Activated naive CD4-positive, alpha-beta T cell treated with anti-CD3 and anti-CD28 coated beads, Interleukin-2, amount 50 U/mL, for 16 hours (primary cell): ENCODE measurements around the gene ANKEF1.
"Not testable (repeated sequence)": the region's sequence is repeated elsewhere in the genome, so short reads cannot be mapped to it uniquely, and the experiment has no call there.

Experiments
- DNase-seq: peaks from one replicate; pipeline ENCODE4 v3.0.0-alpha.2; 2020

Gene ANKEF1

DNA sequence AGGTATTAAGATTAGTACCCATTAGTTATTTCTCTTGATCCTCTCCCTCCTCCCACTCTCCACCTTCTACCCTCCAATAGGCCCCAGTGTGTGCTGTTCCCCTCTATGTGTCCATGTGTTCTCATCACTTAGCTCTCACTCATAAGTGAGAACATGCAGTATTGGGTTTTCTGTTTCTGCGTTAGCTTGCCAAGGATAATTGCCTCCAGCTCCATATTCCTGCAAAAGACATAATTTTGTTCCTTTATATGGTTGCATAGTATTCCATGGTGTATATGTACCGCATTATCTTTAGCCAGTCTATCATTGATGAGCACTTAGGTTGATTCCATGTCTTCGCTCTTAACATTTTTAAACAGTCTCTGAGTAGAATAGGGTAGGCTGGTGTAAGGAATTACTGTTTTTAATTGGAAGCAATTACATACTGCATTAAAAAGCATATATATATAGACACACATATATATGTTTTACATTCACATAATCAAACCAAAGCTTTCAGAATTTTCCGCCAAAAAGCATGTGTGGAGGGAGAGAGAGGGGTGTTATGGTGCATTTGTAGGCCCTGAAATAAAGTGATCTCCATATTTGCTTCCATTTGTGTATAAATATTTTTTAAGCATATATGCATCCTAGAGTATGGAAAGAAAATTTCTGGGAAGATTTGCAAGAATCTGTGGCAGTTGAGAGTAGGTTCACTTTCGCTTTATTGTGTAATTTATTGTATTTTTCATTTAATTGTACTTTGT, 709 bp upstream of the ANKEF1 start:
- DNase-seq: no peak

DNA sequence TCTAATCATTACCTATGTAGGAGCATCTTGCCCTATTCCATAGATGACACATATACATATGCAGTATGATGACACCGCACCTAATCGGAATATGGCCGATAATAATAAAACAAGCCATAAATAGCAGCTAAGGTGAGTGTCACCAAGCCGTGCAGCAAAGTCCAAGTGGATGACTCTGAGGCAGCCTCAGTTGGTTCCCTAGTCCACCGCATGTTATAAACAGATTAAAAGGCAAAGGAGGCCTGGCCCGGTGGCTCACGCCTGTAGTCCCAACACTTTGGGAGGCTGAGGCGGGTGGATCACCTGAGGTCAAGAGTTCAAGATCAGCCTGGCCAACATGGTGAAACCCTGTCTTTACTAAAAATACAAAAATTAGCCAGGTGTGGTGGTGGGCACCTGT, 1.5 kb downstream of the ANKEF1 start:
- not testable (repeated sequence) for DNase-seq

DNA sequence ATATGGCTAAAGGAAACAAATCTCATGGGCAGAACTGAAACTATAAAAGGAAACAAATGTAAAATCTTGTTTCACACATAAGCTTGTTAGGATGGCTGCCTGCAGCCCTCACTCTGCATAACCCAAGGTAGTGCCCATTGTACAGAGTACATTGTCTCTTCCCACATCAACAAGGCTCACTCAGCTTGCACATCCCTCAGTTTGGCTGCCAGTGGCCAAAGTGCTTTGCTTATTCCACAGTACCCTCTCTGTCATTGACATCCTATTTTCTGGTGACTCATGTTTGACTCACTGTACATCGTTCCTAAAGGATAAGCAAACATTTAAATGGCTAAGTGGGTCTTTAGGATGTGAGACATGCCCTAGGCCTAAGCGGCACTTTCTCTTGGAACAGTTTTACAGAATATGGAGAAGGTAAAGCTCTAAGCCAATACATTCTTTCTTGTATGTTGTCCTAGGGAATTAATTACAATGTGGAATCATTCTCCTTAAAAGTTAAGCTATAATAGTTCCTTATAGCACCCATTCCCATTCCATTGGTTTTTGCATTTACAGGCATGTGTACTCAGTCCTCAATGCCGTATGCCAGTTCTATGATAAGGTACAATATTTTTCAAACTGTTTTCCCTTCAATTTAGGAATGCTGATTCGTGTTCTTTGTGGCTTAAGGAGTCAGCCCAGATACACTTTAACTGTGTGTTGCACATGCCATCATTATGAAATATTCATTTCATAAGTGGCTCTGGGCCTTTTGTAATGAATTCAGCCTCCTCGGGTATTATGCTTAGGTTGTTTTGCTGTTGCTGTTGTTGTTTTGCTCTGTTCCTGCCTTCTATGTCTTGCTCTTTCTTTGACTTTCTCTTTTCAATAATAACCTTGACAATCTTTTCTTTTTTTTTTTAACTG, 5.5 kb downstream of the ANKEF1 start:
- no peak for DNase-seq

DNA sequence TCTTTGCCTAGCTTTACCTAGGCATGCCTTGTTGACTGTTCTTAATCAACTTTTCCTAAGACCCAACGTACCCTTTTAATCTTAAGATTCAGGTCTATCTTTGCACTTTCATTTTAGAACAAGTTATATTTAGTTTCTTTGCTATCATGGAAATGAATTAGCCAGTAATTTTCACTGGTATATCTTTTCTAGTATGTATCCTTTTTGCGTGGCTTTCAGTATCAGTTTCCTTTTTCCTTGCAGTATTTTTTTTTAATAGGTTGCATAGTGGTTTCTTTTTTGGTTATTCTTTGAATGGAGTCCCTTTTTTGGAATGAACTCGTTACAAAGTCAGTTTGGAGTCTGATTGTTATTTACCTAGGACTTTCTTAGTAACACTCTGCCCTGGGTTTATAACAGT, 7.3 kb downstream of the ANKEF1 start:
- no peak for DNase-seq

DNA sequence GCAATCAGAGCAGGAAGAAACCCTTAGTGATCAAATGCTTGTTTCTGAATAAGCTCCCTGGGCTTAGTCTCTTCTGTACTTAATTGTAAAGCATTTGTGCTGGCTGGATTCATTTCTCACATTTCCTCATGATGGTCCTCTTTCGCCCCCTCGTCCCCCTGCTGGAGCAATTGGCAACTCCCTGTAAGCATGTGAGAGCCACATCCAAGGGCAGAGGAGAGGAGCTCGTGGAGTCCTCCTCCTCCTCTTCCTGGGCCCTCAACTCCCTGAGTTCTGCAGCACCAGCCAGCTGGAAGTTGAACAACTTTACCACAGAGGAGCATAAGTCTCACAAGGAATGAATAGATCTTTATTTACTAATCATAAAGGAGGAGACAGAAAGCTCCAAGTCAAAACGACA, 12.6 kb downstream of the ANKEF1 start:
- DNase-seq: no peak

DNA sequence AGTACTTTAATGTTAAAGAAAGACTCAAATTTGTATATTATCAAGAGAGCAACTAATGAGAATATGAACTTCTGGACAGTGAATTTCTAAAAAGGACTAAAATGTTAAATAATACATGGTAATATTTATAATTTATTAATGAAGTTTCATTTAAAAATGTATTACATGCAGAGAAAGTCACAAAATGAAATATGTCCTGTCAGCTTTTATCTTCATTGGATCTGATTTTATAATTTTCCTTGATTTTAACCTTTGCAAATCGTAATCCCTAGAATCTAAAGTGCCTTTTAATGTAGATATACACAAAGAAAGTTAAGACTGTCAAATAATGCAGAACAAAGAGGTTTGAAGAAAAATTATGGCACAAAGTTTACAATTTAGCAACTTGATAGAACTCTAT, 16.4 kb downstream of the ANKEF1 start:
- DNase-seq: no peak

DNA sequence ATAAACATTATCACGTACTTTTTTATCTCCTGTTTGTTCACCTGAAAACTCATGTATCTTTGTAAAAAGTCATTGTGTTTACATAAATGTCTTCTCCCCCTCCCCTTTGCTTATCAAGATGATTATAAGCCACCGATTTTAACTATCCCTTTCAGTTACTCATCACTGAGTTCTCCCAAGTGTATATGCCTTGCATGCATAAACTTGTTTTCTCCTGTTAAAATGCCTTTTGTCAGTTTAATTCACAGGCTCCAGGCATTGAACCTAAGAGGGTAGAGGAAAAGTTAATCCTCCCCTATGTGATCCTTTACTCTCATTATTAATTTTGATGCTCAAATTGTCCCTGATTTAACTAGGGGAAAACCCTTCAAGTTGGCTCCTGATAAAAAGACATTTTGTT, 24.2 kb downstream of the ANKEF1 start:
- DNase-seq: no peak

DNA sequence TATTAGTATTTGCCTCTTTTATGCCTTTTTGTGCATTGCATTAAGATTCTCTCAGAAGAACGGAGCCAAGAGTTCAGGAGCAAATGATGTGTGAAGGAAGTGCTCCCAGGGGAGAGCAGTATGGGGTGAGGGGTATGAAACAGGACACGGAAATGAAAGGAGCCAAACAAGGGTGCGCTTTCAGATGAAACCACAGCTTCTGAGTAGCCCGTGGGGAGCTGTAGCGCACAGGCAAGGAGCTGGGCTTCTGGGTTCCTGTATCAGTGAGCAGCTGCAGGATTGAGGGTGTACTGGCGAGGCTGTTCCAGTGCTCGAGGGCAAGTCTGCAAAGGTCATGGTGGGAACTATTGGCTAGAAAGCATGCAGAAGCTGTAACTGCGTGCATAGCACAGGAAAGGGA, 25.4 kb downstream of the ANKEF1 start:
- DNase-seq: no peak

DNA sequence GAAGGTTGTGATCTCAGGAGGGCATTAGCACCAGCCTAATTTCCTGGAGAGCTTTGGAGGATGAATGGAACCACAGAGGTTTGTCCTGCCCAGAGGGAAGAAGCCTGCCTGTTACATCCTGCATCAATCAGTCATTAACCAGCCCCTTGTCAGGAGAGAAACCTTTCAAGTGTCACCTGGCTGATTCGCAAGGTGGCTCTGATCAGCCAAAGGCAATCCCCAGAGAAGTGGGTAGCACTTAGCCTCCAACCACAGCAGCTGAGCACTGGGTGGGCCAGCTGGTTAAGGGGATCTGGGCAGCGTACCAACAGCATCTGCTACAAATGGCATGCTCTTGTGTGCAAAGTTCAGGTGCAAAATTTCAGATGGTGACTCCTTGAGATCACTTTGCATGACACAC, 26.9 kb downstream of the ANKEF1 start:
- DNase-seq: no peak

DNA sequence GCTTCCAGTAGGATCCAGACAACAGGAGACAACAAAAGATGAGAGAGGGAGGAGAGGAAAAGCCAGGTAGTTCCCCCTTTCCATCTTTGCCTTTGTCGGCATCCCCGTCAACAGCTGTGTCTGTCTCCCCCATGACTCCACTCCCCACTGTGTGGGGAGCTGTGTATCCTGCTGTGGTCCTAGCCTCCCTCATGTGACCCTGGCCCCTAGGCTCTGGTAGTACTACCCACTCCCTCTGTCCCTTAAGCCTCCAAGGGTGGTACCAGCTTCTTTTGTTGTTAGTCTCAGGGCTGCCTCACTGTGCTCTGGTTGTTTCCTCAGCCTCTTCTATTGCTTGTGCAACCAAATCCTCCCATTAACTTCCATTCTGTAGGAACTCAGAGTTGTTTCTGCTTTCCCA, 28.7 kb downstream of the ANKEF1 start:
- DNase-seq: no peak

DNA sequence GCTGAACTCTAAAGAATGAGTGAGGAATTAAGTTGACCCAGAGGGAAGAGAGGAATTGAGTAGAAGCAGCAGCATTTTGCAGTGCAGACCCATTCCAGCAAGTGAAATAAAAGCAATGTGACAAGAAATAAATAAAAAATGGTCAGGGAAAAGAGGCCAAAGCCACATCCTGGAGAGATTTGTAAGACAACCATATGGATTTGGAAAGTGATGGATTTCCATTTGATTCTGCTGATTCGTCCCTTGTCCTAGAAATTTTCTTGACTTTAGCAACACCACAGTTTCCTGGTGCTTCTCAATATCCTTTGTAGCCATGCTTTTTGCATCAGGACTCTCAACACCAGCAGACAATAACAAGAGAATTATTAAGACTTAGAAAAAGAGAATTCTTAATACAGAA, 29.8 kb downstream of the ANKEF1 start:
- no peak for DNase-seq

DNA sequence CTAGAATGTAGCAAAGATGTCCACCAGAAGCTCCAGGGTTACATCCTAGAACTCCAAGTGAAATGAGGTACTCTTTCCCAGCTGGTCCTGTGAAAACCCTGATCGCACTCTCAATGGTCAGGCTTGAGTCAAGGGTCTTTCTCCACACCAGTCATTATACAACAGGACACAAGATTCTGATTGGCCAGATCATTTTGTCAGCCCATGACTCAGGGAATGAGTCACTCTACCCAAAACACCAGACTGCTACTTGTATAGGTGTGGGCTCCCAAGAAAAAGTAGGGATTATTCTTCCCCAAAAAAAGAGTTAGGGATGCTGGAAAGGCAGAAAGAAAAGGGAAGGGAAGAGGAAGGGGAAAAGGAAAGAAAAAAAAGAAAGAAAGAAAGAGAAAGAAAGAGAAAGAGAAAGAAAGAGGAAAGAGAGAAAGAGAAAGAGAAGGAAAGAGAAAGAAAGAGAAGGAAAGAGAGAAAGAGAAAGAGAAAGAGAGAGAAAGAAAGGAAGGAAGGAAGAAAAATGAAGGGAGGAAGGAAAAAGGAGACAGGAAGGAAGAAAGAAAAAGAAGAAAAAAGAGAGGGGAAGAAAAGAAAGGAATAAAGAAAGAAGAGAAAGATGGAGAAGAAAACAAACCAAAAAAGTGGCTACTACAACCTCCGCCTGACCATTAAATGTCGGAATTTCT, 30.5 kb downstream of the ANKEF1 start:
- DNase-seq: no peak

DNA sequence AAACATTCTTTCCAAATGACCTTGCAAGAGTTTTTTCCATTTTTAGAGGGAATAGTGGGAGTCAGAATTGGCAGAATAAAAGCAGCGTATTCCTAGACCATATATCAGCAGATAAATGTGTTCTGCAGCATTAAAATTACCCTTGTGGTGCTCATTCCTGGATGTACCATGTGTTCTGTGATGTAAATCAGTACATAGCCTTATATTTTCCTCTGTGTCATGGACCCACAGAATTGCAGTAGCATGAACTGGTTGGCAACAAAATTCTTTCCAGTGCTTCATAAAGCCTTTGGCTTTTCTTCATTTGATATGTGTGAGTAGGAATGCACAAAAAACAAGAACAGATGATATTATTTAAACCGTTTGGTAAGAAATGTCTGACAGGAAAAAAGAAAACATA, 32.5 kb downstream of the ANKEF1 start:
- DNase-seq: no peak

DNA sequence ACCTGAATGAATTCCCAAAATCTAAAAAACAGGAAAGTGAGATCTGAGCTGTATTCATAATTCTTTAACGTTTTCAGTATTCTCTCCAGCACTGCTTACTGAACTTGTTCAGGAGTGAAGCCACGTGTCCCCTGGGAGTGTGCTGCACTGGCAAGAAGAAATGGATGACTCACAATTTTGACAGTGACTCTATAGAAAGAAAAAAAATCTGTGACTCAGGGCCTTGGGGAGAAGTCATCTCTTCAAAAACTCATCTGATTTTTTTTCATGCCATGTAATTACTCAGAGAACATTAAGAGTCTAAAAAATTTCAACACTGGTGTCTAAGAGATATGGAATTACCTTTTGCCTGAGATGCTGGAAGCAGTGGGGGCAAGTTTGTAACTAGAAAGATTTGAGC, 39.7 kb downstream of the ANKEF1 start:
- no peak for DNase-seq

DNA sequence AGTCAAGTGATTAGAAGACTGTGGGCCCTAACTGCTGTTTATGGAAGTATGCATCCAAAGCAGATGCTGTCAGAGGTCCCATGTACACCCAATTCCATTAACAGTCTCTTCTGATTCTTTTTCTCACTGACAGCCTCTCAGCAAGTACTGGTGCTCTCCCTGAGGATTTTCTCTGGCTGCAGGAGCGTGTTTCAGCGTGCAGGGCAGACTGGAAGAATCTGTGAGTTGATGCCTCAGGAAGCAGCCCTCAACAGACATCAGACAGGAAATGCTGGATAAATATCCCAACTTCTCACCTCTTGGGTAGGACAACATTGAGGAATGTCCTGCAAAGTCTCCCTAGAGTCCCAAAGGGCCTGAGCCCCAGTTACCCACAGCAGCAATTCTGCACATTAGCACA, 40.8 kb downstream of the ANKEF1 start:
- DNase-seq: no peak

DNA sequence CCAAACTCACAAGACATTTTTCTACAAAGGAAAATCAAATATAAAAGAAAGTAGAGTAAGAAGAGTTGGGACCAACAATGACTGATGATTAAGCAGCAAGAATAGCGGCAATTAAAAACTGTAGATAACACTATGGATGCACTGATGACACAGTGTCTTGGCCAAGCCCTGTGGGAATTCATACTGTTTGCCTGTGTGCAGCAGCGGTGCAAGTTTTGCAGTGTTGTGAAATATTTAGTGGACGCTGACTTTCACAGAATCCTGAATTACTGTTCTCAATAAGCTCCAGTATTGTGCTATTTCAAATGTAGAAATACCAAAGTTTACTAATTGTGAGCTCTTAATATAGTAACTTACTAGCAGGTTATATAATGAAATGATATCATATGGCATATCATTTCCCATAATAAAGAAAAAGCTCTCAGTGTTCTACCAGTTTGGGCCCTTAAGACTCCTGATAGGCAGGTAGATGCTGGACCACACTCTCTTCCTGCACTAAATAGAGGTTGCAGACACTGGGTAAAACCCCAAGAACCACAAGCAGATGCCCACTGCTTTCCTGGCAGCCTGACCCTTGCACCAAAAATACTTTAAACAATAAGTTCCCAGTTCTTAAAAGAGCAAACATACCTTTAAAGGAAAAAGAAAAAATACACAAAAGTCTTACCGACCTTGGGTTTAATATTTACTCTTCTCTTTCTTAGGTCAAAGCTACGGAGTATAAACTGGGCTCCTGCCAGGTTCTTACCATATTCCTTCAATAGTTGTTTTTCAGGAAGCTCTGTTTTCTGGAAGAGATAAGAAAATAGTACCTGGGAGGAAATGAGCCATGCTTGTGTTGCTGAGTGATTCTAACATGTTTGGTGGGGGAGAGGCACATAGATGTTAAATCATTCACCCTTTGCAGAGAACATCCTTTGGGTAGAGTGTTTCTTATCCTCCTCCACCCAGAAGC, 41.6 kb downstream of the ANKEF1 start:
- no peak for DNase-seq

DNA sequence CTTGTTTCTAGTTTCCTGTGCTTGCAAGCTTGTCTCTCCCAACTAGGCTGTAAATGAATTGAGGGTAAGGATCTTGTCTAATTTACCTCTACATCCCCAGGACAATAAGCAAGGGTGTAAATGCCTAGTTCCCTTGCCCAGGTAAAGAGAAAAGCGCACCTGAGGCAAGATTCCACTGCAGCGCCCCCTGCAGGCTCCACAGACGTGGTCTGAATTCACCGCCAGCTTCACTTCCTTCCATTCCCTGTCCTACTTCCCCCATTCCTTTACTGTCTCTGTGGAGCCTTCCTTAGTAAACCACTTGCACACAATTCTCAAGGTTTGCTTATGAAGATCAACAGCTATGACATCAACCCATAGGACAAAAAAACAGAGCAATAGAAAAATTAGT, 42.3 kb downstream of the ANKEF1 start:
- no peak for DNase-seq

DNA sequence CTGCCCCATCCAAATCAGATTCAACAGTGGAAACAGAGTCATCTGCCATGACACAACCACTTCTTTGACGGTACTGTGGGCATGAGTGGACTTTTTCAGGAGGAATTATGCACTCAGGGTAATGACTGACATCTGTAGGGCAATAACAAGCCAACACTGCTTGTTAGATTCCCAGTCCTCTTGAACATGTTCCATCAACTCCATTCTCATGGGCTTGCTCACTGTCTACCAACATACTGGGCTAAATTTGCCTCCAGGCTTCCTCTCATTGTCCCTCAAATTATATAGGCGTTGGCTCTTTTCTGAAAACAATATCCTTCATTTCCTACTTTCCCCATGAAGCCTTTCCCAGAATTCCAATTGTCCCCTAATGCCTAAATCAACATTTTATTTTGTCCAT, 43.1 kb downstream of the ANKEF1 start:
- DNase-seq: no peak

DNA sequence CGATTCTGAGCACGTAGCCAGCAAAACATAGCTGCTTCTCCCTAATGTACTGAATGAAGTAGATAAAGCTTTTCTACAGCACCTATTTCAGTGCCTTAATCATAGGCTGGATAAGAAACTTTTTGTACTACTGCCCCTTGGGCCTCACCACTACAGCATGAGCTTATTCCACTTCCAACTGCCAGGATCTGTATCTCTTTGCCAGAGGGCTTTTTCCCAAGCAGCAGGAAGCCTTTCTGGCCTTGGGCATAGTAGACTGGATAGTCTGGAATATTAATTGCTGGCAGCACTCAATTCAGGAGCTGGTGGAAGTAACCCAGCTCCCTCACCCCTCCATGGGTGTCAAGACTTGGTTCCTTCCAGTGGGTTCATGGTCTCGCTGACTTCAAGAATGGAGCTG, 43.6 kb downstream of the ANKEF1 start:
- no peak for DNase-seq

DNA sequence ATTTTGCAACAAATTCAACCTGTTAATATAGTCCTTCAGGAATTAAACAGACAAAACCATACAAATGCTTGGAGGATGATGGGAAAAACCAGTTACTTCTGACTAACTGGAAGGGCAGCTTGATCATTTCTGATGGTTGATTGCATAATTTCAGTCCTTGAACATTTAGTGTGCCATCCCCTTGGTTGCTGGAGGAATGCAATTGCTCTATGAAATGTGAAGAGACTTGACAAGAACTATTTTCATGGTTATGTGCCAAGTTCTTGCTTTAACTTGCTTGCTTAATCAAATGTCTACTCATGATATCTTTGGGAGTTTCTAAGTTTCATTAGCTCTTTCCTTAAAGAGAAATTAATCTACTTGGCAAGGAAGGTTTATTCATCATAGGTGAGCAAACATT, 45.2 kb downstream of the ANKEF1 start:
- no peak for DNase-seq

DNA sequence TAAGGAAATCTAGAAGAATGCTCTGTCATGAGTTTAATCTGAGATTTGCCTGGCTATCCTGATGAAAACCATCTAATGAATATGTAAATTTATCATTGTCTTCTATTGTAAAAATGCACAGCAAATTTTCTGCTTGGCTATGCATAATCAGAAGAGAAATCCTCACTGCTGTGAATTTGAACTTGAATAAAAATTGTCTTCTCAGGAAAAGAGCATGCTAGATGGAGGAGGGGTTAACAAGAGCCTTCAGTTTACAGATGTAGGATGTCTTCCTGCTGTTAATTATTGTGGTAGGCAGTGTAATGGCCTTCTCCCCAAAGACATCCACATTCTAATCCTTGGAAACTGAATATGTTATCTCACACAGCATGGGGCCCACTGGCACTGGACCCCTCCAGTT, 45.8 kb downstream of the ANKEF1 start:
- DNase-seq: no peak

DNA sequence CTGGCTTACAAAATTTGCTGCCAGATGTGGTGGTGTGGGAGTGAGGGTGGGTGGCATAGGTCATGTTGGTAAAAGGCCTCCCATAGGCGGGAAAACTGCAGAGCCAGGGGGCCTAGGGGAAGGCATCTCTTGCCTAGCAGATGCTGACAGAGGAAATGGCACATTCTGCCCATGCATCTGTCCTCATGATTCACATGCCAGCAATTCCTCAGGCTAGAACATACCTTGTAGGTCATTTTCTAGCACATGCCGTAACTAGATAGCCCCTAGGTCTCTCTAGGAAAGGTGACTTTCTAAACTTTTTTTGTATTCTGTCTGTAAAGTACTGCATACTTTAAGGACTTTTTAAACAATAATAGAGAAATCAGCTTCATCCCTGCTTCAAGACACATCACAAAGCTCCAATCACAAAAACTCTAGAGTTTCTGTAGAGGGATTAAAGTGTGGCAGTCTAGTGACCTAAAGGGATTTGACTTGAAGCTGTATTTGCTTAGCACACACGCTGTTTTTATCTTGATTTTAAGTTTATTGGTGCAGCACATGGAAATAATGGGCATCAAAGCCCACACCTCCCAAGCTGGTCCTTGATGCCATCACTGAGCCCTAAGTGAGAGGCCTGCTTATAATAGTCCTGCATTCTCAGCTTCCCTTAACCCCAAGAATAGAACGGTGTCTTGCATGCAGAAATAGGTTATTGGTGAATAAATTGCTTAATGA, 55.2 kb downstream of the ANKEF1 start:
- no peak for DNase-seq
